ENCODE data around the gene MPPED1. TPM values are rescaled to one million over a fixed set of nuclear protein-coding genes. Genes with fewer than 3 reads are reported as not detected.

MPPED1 gene
- total RNA-seq = not detected in 2 replicates

- DNase-seq (ENCODE audit: low read depth) = no peak
Observed at GRCh38 chr22:43411869-43412807, at the start of gene MPPED1. TSS of gene MPPED1 (plus strand) at chr22:43412014. CDS start at chr22:43424986, 12,972 bp downstream.

- no peak for DNase-seq (ENCODE audit: low read depth)
Observed at GRCh38 chr22:43363315-43364168, 48.3 kb upstream of the MPPED1 start.

GRCh38 chr22:43364169-43364435 is 47.7 kb upstream of the MPPED1 start:
- no peak for DNase-seq (ENCODE audit: low read depth)

- no peak for DNase-seq (ENCODE audit: low read depth)
Observed at GRCh38 chr22:43365715-43366440, 45.9 kb upstream of the MPPED1 start.

- DNase-seq (ENCODE audit: low read depth) = no peak
Observed at GRCh38 chr22:43370036-43370435, 41.8 kb upstream of the MPPED1 start.

- DNase-seq (ENCODE audit: low read depth) = no peak
Observed at GRCh38 chr22:43375951-43376455, 35.8 kb upstream of the MPPED1 start.

- DNase-seq (ENCODE audit: low read depth) = no peak
Observed at GRCh38 chr22:43376765-43377547, 34.9 kb upstream of the MPPED1 start.

GRCh38 chr22:43377548-43377895 is 34.3 kb upstream of the MPPED1 start:
- DNase-seq (ENCODE audit: low read depth) = no peak

- DNase-seq (ENCODE audit: low read depth) = no peak
Observed at GRCh38 chr22:43377896-43378704, 33.7 kb upstream of the MPPED1 start.

- no peak for DNase-seq (ENCODE audit: low read depth)
Observed at GRCh38 chr22:43381693-43382092, 30.1 kb upstream of the MPPED1 start.

GRCh38 chr22:43384863-43385262 is 27.0 kb upstream of the MPPED1 start:
- DNase-seq (ENCODE audit: low read depth) = no peak

- DNase-seq (ENCODE audit: low read depth) = peak; percentile 29
Observed at GRCh38 chr22:43385770-43386641, 25.8 kb upstream of the MPPED1 start.

- DNase-seq (ENCODE audit: low read depth) = no peak
Observed at GRCh38 chr22:43387815-43388214, 24.0 kb upstream of the MPPED1 start.

GRCh38 chr22:43388420-43388851 is 23.4 kb upstream of the MPPED1 start:
- DNase-seq (ENCODE audit: low read depth) = peak; percentile 19

- no peak for DNase-seq (ENCODE audit: low read depth)
Observed at GRCh38 chr22:43389227-43389836, 22.5 kb upstream of the MPPED1 start.

- DNase-seq (ENCODE audit: low read depth) = no peak
Observed at GRCh38 chr22:43390166-43390565, 21.6 kb upstream of the MPPED1 start.

GRCh38 chr22:43390872-43391271 is 20.9 kb upstream of the MPPED1 start:
- no peak for DNase-seq (ENCODE audit: low read depth)

- no peak for DNase-seq (ENCODE audit: low read depth)
Observed at GRCh38 chr22:43391306-43391705, 20.5 kb upstream of the MPPED1 start.
